Mammary epithelial cell (primary cell): ENCODE measurements around the gene PDCD10.

ENCODE experiments used
- EZH2 ChIP-seq: IDR thresholded peaks from 2 replicates; pipeline ENCODE4 v1.6.1; 2012; ENCODE audit warnings: low read length, inconsistent platforms, borderline replicate concordance
- TF ChIP-seq, protein P1 (sequence below), 2 donors: IDR thresholded peaks in 1 of 2; conservative IDR thresholded peaks in 1 of 2; 2 replicates each; pipeline ENCODE4 v1.5.1; 2011 to 2012; ENCODE audit warnings: inconsistent platforms in 2 of 2, low read length in 2 of 2, mild to moderate bottlenecking in 2 of 2, control low read depth in 1 of 2, low read depth in 1 of 2; ENCODE audit not compliant: insufficient read depth in 1 of 2; ENCODE audit errors: extremely low read depth in 1 of 2

GRCh38 chr3:167662919-167663400, 71.7 kb downstream of the PDCD10 start:
- TF ChIP-seq, protein P1, sequence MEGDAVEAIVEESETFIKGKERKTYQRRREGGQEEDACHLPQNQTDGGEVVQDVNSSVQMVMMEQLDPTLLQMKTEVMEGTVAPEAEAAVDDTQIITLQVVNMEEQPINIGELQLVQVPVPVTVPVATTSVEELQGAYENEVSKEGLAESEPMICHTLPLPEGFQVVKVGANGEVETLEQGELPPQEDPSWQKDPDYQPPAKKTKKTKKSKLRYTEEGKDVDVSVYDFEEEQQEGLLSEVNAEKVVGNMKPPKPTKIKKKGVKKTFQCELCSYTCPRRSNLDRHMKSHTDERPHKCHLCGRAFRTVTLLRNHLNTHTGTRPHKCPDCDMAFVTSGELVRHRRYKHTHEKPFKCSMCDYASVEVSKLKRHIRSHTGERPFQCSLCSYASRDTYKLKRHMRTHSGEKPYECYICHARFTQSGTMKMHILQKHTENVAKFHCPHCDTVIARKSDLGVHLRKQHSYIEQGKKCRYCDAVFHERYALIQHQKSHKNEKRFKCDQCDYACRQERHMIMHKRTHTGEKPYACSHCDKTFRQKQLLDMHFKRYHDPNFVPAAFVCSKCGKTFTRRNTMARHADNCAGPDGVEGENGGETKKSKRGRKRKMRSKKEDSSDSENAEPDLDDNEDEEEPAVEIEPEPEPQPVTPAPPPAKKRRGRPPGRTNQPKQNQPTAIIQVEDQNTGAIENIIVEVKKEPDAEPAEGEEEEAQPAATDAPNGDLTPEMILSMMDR (conservative IDR thresholded peaks at IDR 0.05 in 1 of 2, IDR thresholded peaks at IDR 0.05 in 1 of 2; ENCODE audit: extremely low read depth in 1 of 2, insufficient read depth in 1 of 2, low read depth in 1 of 2, low read length in 2 of 2) = no peak
- TF ChIP-seq EZH2 = no peak
